Stimulated activated effector memory CD8-positive, alpha-beta T cell treated with anti-CD3 and anti-CD28 coated beads, Interleukin-12 subunit alpha, Interleukin-12 subunit beta, amount 100 ng/mL, for 72 hours (primary cell): ENCODE results near the gene NACC1.
A peak's percentile ranks its signal among the peaks of the same experiment; 100 is the strongest.

Experiments used
- ATAC-seq: fragments of 150-1000 bp; cut with Tn5 transposase; 2 replicates; pipeline ENCODE4 v1.10.0; 2021
- DNase-seq, 2 donors: peaks; one replicate each; pipeline ENCODE4 v3.0.0; 2021 to 2022; ENCODE audit warnings: low spot score in 2 of 2
- H3K27ac Mint-ChIP-seq: one replicate; pipeline ENCODE4 v1.8.0; 2022; ENCODE audit warnings: mild to moderate bottlenecking, mixed read lengths
- H3K36me3 Mint-ChIP-seq: one replicate; pipeline ENCODE4 v1.8.0; 2022; ENCODE audit warnings: mild to moderate bottlenecking, mixed read lengths
- H3K4me1 Mint-ChIP-seq: one replicate; pipeline ENCODE4 v1.8.0; 2022; ENCODE audit warnings: mixed read lengths
- H3K4me3 Mint-ChIP-seq: one replicate; pipeline ENCODE4 v1.8.0; 2022; ENCODE audit warnings: mild to moderate bottlenecking, mixed read lengths
- H3K9me3 Mint-ChIP-seq: one replicate; pipeline ENCODE4 v1.8.0; 2022; ENCODE audit warnings: mixed read lengths

The NACC1 gene

DNA sequence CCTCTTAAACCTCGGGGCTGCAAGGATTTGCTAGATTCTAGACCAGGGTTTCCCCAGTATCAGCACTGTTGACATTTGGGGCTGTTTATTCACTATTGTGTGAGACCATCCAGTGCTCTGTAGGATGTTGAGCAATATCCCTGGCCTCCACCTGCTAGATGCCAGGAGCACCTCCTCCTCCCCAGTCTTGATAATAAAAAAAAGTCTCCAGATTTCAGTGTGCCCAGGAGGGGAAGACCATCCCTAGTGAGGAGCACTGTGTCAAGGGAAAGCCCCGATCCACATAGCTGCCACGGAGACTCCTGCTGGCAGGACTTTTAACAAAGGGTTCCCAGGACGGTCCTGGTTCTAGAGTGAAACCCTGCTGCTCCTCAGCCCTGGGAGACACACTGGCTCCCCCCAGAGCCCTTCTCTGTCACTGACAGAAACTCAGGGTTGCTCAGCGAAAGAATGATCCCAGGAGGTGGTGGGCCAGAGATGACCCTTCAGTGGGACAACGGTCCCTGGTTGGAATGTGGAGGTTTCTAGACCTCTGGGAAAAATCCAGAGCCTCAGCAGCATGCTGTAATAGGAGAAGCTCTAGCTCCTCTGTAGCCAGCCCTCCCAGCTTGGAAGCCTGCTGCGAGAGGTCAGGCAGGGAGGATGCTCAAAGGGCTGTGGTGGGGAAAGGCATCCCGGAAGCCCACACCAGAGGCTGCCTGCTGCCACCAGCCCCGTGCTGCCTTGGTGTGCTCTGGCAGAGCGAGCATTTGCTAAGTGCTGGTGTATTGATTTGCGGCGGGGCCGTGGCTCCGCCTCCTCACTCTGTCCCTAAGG is 35.7 kb upstream of the NACC1 start:
- Mint-ChIP-seq H3K4me1 (no peaks in the 10 kb centered on the region), H3K36me3 (no peaks in the 10 kb centered on the region)
- no peak for ATAC-seq

GRCh38 chr19:13083008-13083404 is 35.1 kb upstream of the NACC1 start:
- ATAC-seq (no peak), DNase-seq (no peak)
- Mint-ChIP-seq H3K27ac (peak overlapping the region; percentile 65), H3K36me3 (no peaks in the 10 kb centered on the region), H3K9me3 (no peaks in the 10 kb centered on the region), H3K4me3 (no peak overlapping the region), H3K4me1 (no peaks in the 10 kb centered on the region)

More for the DNA sequence above, 35.7 kb upstream of the NACC1 start:
- Mint-ChIP-seq H3K4me3 (no peak overlapping the region), H3K9me3 (no peaks in the 10 kb centered on the region), H3K27ac (peak overlapping the region; percentile 65)
- DNase-seq, result no peak

DNA sequence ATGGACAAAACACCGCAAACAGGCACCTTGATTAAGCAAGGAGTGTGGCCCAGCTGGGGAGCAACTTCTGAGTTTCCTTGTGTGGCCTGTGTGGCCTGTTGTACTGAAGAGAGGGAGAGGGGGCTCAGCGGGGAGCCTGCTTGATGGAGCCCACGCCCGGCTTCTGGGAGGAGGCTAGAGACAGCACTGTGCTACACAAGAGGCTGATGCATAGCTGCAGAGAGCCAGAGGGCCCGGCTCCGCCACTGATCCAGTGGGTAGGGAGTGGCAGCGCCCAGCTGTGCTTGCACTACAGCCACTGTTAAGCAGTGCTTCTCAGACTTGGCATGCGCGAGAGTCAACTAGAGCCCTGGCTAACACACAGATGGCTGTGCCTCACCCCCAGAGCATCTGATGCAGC is 34.4 kb upstream of the NACC1 start:
- Mint-ChIP-seq H3K9me3 (no peaks in the 10 kb centered on the region), H3K4me3 (no peak overlapping the region)

GRCh38 chr19:13085666-13086065 is 32.4 kb upstream of the NACC1 start:
- H3K4me1 Mint-ChIP-seq, result no peaks in the 10 kb centered on the region
- no peak for DNase-seq
- no peak overlapping the region for H3K27ac Mint-ChIP-seq
- H3K9me3 Mint-ChIP-seq, result no peaks in the 10 kb centered on the region
- ATAC-seq, result no peak
- no peak overlapping the region for H3K4me3 Mint-ChIP-seq
- H3K36me3 Mint-ChIP-seq, result no peaks in the 10 kb centered on the region

More for the DNA sequence above, 34.4 kb upstream of the NACC1 start:
- Mint-ChIP-seq H3K27ac (no peak overlapping the region), H3K36me3 (no peaks in the 10 kb centered on the region), H3K4me1 (no peaks in the 10 kb centered on the region)
- DNase-seq (no peak), ATAC-seq (no peak)

DNA sequence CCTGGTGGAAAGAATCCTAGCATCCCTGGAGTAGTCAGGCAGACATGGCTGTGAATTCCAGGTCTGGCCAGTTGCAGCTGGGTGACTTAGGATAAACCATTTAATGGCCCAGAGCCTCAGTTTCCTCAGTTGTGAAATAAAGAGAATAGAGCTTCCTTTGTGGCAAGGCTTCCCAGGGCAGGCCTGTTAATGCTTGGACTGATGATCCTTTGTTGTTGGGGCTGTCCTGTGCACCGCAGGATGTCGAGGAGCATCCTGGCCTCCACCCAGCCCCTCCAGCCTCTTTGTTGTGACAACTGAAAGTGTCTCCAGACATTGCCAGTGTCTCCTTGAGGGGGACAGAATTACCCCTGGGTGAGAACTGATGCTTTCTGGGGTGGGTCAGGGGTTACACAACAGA is 31.7 kb upstream of the NACC1 start:
- H3K4me3 Mint-ChIP-seq, result no peak overlapping the region
- no peak overlapping the region for H3K27ac Mint-ChIP-seq
- DNase-seq (no peak), ATAC-seq (no peak)
- H3K9me3 Mint-ChIP-seq, result no peaks in the 10 kb centered on the region
- no peaks in the 10 kb centered on the region for H3K36me3 Mint-ChIP-seq
- no peaks in the 10 kb centered on the region for H3K4me1 Mint-ChIP-seq

DNA sequence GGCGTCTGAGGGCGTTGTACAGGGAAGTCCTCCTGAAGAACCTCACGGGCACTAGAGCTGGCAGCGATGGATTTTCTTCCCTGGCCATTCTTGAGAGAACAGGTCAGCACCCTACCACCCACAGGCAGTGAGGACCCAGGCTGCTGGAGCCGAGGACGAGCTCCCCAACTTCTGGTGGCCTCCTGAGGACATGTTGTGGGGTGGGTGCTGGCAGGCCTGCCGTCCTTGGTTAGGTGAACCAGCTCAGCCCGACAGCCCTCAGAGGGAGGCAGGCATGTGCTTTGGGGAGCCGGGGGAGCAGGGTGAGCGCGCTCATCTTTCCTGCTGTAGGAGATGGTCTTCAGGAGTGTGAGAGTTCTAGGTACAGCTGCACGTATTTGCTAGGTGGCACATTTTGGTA is 30.8 kb upstream of the NACC1 start:
- no peaks in the 10 kb centered on the region for H3K36me3 Mint-ChIP-seq
- no peaks in the 10 kb centered on the region for H3K9me3 Mint-ChIP-seq
- no peak overlapping the region for H3K4me3 Mint-ChIP-seq
- no peak for ATAC-seq
- DNase-seq, result no peak
- H3K4me1 Mint-ChIP-seq, result no peaks in the 10 kb centered on the region
- peak overlapping the region; percentile 26 for H3K27ac Mint-ChIP-seq

DNA sequence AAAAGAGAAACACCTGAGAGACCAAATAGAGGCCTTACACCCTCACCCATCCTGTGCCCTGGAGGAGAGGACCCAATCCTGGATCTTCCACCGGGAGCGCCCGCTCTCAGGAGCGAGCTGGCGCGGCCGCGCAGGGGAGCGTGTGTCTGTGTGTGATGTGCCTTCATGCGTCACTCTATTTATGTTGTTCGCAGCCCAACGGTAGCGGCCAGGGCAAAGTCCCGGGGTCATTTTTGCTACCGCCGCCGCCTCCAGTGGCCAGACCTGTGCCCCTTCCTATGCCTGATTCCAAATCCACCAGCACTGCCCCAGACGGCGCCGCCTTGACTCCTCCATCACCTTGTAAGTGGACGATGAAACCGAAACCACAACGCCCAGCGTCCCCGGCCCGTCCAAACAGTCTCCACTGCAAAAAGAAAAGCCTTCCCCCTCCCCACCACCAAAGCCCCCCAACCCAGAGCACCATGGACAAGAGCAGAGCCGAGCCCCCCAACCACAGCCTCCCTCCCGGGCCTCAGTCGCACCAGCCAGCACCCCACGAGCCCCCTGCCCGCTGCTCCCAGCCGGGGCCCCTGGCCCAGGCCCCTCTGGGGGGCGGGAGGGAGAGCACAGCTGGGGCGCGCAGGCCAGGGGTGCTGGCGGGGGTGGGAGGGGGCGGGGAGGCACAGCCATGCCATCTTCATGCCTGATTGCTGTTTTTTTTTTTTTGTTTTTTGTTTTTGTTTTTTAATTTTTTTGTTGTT is 30.1 kb upstream of the NACC1 start:
- Mint-ChIP-seq H3K9me3 (no peaks in the 10 kb centered on the region), H3K4me3 (no peak overlapping the region), H3K27ac (peak overlapping the region; percentile 26), H3K4me1 (no peaks in the 10 kb centered on the region), H3K36me3 (no peaks in the 10 kb centered on the region)
- no peak for ATAC-seq
- DNase-seq, result no peak

DNA sequence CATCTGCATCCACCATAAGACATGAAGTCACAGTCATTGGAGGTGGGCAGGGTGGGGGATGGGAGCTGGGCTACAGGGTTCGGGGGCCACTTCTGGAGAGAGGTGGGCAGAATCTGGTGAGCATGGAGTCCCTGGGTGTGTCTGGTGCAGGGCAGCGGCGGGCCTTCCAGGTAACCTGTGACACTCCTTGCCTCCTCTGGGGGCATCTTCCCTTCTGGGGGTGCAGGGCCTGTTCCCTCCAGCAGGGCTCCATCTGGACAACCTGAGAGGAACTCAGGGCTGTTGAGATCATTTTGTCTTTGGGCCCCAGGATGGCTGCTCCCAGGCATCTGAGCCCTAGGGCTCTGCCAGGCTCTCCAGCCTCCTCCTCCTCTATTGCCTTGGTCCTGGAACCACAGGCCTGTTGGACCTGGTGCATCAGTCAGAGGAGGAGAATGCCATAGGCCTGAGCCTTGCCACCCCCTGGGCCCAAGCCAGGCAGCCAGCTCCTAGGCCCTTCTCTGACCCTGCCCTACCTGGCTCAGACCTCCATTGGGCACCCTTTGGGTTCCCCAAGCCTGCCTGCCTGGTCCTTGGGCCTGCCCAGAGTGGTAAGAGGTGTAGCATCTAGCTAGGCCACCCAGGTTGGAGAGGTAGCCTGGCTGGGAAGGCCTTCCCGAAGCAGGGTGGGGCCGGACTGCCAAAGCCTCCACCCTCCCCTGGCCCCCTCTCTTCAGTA is 28.8 kb upstream of the NACC1 start:
- Mint-ChIP-seq H3K9me3 (no peaks in the 10 kb centered on the region), H3K4me3 (no peak overlapping the region), H3K4me1 (peaks cover 2% of the 10 kb centered on the region), H3K27ac (peak overlapping the region; percentile 32), H3K36me3 (no peaks in the 10 kb centered on the region)
- no peak for DNase-seq
- peak; percentile 48 for ATAC-seq

DNA sequence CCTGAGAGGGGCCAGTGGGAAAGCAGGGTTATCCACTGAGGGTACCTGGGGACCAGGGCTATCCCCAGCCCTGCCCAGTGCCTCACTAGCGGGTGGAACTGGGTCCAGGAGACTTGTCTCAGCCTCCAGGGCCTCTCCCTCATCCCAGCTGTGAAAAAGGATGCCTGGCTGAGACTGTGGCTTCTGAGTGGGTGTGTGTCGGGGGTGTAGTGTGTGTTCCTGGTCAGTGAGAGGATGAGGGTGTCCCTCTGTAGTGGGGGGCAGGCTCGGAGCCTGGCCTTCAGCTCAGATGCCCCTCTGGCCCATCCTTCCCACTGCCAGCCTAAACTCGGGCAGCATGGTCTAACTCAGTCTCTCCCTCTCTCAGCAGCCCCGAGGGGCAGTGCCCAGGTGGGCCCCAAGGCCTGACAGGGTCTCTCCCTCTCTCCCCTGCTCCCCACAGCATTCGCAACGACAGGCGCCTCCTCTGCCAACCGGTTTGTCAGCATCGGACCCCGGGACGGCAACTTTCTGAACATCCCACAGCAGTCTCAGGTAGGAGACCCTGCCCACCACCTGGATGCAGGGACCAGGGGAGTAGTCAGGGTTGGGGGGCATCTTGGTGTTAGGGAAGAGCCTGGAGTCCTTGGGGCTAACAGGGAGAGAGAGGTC is 28.1 kb upstream of the NACC1 start:
- no peak for ATAC-seq
- no peak overlapping the region for H3K27ac Mint-ChIP-seq
- H3K9me3 Mint-ChIP-seq, result no peaks in the 10 kb centered on the region
- H3K36me3 Mint-ChIP-seq, result no peaks in the 10 kb centered on the region
- no peak for DNase-seq
- H3K4me1 Mint-ChIP-seq, result peaks cover 9% of the 10 kb centered on the region
- no peak overlapping the region for H3K4me3 Mint-ChIP-seq

DNA sequence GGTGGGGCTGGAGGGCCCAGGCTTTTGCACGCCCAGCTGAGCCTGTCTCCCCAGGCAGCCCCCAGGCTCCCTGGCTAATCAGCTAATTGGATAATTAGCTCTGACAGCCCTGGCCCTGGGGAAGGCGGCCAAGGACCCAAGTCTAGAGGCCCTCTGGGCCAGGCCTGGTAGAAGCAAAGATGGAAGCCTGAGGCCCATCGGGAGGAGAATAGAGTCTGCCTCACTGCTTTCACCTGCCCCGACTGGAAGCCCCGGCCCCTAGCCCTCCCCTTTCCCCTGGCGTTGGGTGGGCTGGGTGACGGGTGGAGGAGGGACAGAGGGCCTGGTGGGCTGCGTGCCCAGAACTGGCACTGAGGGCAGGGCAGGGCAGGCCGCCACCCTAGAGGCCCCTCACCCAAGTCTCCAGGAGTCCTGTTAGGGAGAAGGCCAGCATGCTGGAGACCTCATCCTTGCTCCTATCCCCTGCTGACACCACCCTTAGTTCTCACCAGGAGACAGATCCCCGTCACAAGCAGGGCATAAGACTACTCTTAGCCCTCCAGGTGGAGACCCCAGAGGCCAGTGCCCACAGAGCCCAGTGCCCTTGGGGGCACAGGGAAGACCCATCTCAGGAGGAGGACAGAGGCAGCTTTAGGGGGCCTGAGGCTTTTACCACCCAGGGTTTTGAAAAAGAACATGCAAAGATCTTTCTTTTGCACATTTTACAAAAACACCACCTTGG is 27.4 kb upstream of the NACC1 start:
- ATAC-seq (no peak), DNase-seq (no peak)
- Mint-ChIP-seq H3K36me3 (no peaks in the 10 kb centered on the region), H3K4me1 (peaks cover 11% of the 10 kb centered on the region), H3K9me3 (no peaks in the 10 kb centered on the region), H3K27ac (no peak overlapping the region), H3K4me3 (no peak overlapping the region)

- peaks cover 18% of the 10 kb centered on the region for H3K4me1 Mint-ChIP-seq
- no peak for DNase-seq
- no peak overlapping the region for H3K27ac Mint-ChIP-seq
- no peaks in the 10 kb centered on the region for H3K9me3 Mint-ChIP-seq
- no peaks in the 10 kb centered on the region for H3K36me3 Mint-ChIP-seq
- no peak overlapping the region for H3K4me3 Mint-ChIP-seq
- ATAC-seq, result no peak
Measured at GRCh38 chr19:13091400-13092157, 26.5 kb upstream of the NACC1 start.

DNA sequence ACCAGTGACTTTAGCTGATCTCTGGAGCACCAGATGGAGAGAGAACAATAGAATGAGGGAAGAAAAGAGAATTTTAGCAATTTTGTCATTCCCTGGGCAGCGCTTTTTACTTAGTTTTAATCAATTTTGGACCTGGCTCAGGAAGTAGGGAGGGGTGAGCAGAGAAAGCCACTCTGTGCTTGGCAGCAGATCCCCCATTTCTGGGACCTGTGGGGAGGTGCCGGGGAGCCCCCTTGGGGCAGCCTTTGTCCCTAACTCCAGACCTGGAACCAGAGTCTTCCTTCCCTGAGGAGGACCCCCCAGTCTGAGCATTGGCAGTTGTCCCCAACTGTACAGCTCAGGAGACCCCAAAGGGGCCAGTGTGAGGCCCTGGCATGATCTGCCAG is 25.9 kb upstream of the NACC1 start:
- DNase-seq (no peak), ATAC-seq (no peak)
- Mint-ChIP-seq H3K36me3 (peaks cover 4% of the 10 kb centered on the region), H3K27ac (no peak overlapping the region), H3K4me1 (peaks cover 18% of the 10 kb centered on the region), H3K9me3 (no peaks in the 10 kb centered on the region), H3K4me3 (no peak overlapping the region)

DNA sequence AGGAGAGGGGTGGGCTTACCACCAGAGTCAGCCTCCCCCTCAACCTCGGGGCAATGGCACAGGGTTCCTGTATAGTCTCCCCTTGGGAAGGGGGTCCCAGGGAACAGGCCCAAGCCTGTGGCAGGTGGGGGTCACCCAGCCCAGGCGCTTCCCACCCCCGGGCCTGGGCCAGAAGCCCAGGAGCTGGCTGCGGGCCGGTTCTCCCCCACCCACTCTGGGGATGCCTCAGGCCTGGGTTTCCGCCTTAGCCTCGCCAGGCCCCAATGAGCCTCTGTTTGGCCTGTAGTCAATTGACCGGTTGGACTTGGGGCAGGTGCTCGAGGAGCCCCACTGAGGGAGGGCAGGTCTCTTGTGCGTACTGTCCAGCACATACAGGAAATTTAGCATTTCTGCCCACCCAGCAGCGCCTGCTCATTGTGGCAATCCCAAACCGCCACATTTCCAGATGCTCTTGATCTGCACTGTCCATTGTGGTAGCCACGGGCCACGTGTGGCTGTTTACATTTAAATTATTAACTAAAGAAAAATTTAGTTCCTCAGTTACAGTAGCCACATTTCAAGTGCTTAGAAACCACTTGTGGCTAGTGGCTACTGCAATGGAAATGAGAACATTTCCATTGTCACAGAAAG is 25.3 kb upstream of the NACC1 start:
- H3K4me1 Mint-ChIP-seq, result peaks cover 19% of the 10 kb centered on the region
- DNase-seq (no peak), ATAC-seq (no peak)
- H3K4me3 Mint-ChIP-seq, result no peak overlapping the region
- H3K27ac Mint-ChIP-seq, result no peak overlapping the region
- peaks cover 4% of the 10 kb centered on the region for H3K36me3 Mint-ChIP-seq
- no peaks in the 10 kb centered on the region for H3K9me3 Mint-ChIP-seq
